Stimulated activated CD8-positive, alpha-beta memory T cell treated with anti-CD3 and anti-CD28 coated beads, Interleukin-2, amount 100 ng/mL, for 48 hours (primary cell): Measurements from ENCODE around the gene RAB1B.
A peak's percentile ranks its signal among the peaks of the same experiment; 100 is the strongest.

ENCODE experiments used
- DNase-seq, 2 donors: peaks; one replicate each; pipeline ENCODE4 v3.0.0-alpha.2; 2020; ENCODE audit warnings: low read depth in 2 of 2

Gene RAB1B

DNA sequence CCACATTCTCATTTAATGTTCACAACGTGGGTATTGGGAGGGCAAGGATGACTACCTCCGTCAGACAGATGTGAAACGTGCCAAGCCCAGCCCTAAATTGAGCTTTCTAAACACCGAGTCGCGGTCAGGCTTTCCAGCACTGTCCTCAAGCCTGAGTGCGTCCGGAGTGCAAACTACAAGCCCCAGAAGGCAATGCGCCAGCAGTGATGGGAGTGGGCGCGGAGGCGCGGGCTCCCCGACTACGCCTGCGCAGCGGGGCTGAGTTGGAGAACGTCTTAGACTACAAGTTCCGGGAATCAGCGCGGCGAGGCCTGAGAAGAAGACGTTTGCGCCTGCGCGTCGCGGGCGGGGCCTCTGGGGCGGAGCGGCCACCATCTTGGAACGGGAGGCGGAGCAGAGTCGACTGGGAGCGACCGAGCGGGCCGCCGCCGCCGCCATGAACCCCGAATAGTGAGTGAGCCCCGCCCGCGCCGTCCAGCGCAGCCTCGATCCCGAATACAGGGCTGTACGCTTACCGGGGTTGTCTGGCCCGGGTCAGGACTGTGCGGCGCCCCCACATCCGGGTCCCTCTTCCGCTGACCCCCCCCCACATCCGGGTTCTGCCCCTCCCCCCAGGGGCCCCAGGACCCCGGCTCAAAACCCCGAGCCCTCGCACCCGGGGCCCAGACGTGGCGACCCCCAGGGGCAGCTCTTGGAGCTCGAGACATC, at the start of gene RAB1B:
Gene RAB1B (plus strand): TSS at position 396 of the 708 bp plus-strand sequence. CDS start 41 bp downstream, at position 437.
- DNase-seq: peak; percentile 100

- no peak for DNase-seq
Observed at GRCh38 chr11:66218846-66219620, 49.4 kb upstream of the RAB1B start.

- DNase-seq: no peak
Observed at GRCh38 chr11:66219846-66220565, 48.4 kb upstream of the RAB1B start.

GRCh38 chr11:66220566-66220935, 47.9 kb upstream of the RAB1B start:
- DNase-seq: no peak

DNA sequence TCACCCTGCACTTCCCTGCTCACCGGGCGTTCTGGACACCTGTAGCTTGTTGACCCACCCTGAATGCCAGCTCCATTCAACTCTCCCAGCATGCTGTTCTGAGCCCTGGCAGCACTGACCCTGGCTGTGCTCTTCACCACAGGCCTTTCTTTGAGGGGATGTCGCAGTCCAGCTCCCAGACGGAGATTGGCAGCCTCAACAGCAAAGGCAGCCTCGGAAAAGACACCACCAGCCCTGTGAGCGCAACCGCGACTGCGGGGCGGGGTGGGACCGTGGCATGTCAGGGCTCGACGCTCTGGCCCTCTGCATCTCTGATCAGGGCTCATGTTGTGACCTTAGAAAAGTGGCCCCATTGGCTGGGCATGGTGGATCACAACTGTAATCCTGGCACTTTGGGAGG, 47.4 kb upstream of the RAB1B start:
- no peak for DNase-seq

DNA sequence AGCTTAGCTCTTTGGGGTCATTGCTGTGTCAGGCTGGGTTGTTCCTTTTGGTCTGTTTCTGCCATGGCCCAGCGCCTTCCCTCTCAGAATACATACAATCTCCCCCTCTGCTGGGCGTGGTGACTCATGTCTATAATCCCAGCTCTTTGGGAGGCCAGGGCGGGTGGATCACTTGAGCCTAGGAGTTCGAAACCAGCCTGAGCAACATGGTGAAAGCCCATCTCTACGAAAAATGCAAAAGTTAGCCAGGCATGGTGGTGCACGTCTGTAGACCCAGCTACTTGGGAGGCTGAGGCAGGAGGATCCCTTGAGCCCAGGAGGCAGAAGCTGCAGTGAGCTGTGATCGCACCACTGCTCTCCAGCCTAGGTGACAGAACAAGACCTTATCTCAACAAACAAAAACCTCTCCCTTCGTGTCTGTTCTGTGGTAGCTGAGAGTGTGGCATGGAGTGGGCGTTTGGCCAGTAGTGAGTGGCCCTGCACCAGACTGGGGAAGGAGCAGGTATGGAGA, 46.7 kb upstream of the RAB1B start:
- DNase-seq: no peak

DNA sequence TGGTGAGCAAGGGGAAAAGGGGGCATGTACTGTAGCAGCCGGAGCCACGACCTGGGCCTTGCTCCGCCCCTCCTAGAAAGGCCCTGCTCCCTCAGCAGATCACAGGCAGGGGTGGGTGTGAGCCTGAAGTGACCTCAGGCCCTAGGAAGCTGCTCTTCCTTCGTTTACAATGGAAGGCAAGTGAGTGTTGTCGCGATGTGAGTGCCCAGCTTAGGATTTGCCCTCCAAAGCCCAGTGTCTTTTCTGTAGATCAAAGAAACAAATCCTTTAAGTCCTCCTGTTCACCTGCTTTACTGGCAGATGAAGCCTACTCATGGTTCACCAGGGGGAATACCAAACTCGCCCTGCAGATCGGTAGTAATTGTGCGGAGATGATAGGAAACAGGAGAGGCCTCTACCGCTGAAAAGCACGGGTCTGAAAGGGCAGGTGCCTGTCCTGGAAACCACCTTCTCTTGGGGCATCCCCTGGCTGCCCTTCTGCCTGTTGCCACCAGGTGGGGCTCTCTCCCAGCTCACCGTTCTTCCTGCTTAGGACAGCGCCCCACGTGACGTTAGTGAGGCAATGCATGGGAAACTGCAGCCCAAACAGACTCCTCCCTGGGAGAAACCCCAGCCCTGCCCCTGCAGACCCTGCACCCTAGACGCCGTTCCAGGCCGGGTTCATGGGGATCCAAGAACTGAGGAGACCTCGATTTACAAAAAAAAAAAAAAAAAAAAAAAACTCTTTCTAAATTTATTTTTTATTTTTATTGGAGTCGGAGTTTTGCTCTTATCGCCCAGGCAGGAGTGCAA, 45.9 kb upstream of the RAB1B start:
- DNase-seq: peak; percentile 82 to 89

DNA sequence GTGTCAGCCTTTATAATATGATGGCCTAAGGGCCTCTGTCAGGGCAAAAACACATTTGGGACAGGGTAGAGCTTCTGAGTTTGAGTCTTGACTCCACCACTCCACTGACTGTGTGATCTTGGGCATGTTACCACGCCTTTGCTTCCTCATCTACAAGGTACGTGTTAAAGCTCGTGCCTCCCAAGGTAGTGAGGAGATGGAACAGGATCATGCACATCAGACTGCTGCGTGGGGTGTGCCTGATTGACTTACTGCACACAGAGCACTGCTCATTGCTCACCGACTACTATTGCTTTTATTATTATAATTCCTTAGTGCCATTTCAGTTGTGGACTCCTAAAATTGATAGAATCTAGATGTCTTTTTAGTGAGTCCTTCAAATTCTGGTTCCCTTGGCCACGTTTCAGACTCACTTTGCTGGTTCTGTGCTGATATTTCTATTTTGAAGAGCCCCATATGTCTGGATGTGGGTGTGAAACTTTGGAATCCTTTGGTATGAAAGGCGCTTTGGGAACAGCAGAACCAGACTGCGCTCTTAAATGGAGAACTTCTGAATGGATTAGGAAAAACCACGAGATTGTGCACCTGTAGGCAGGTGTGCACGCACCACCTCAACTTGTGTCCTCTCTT, 44.1 kb upstream of the RAB1B start:
- DNase-seq: no peak

DNA sequence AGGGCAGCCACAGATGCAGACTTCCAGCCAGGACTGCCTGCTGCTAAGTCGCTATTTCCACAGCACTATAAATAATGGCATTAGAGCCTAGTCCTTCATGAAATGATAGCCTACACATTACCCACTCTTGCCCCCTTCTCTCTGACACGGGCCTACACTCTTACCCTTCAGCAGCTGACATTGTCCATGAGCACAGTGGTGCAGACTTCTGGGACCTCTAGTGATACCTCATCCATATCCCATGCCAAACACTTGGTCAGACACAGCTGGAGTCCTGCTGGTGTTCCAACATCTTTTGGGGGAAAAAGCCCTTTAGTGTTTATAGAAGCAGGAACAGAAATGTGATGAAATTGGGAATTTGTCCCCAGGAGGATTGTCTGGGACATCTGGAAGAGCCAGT, 43.4 kb upstream of the RAB1B start:
- DNase-seq: no peak

DNA sequence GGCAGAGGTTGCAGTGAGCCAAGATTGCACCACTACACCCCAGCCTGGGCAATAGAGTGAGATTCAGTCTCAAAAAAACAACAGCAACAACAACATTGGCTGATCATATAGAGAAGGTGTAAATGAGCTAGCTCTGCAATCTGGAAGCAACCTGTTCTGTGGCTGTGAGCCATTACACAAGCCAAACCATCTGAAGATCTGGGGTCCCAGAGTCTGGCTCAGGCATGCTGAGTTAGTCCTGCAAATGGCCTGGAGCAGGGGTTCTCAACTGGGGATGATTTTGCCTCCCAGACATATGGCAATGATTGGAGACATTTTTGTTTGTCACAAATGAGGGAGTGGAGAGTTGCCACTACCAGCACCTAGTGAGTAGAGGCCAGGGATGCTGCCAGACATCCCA, 42.3 kb upstream of the RAB1B start:
- no peak for DNase-seq

DNA sequence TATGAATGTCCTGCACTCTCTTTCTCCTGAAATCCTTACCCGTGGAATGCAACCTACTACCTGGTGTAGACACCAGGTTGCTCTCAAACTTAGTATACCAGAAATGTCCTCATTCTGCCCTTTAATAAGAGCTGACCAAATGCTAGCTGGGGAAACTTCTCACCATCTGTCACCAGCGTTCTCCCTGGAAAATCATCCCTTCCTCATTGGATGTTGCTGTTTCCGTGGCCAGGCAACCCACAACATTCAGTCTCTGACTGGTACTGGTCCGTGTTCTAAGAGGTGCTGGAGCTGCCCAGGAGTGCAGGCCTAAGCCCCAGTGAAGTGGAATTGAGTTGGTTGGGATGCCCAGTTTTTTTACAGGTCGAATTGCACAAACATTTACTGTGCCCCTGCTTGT, 40.7 kb upstream of the RAB1B start:
- no peak for DNase-seq

- no peak for DNase-seq
Observed at GRCh38 chr11:66228521-66228920, 39.9 kb upstream of the RAB1B start.

DNA sequence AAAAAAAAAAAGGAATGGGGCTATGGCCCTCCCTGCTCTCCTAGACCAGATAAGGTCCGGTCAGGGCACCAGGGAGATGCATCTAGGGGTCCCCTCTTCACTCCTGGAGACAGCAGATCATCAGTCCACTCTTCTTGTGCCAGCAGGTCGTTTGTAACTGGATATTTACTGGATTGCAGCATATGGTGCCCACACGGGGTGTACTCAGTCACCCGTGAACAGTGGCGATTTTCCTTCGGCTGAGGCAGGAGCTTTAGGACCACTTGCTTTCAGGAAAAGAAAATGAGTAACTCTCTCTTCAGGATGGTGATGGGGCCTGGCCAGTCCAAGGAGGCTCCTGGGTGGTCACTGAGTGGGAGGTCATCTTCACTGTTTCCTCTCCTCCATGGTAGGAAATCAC, 38.3 kb upstream of the RAB1B start:
- no peak for DNase-seq

DNA sequence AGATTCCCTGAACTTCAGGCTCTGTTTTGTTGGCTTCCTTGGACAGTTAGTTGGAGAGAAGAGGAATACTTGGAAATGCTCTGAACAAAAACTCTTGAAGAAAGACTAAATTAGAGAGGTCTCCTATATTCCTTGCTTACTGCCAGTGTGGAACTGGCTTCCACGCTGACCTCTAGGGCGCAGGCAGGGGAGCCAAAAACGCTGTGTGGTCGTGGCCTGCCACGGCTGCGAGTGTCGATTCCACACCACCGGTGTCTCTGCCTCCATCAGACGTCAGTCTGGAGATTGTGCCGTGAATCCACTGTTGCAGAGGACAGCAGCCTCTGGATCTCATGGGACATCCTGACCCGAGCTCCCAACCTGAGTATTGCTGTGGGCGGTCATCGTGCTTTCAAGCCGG, 37.5 kb upstream of the RAB1B start:
- DNase-seq: no peak

GRCh38 chr11:66231561-66231960, 36.9 kb upstream of the RAB1B start:
- no peak for DNase-seq

DNA sequence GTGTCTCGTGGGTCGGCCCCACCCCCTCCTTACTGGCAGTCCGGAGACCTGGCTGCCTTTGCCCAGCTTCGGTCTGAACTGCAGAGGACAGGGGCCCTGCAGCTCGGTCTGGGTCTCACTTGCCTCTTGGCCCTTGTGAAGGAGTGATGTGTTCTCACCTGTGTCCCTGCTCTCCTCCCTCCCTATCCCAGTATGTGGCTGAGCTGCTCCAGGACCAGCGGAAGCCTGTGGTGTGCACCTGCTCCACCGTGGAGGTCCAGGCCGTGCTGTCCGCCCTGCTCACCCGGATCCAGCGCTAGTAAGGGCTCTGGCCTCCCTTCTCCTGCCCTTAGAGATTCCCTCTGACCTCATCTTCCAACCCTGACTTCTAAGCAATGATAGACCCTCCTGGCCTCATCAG, 35.7 kb upstream of the RAB1B start:
- no peak for DNase-seq

DNA sequence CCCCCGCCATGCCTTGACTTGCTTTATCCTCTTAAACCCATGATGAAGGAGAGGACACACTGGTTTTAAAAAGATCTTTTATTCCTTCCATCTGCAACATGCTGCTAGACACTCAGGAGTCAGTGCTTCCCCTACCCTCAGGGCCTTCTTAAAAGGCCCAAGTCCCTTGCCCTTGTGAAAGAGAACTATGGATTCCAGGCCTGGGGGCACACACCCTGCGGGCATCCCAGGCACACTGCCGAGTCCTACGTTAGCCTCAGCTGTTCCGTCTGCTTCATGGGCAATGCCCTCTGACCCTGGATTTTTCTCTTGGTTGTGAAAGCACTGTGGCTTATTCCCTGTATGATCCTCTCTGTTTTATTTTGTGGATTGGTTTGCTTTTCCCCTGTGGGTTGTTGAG, 35.1 kb upstream of the RAB1B start:
- DNase-seq: no peak

- no peak for DNase-seq
Observed at GRCh38 chr11:66235141-66235540, 33.3 kb upstream of the RAB1B start.

DNA sequence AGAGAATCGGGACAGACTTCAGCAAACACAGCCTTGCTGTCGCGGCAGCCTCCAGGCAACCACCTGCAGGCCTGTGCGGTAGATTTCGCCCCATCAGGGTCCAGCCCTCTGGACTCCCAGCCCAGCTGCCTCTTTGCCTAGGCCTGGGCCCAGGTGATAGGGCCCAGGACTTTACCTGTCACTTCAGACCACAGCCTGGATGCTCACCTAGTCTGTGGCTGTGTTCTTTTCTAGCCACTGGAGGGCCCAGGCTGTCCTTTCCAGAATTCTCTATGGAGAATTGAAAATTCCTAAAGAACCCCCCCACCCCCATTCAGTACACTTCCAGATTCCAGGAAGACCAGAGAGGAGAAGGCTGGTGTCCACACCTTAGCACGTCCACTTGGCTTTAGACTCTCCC, 30.6 kb upstream of the RAB1B start:
- DNase-seq: no peak

- DNase-seq: no peak
Observed at GRCh38 chr11:66238786-66239413, 29.5 kb upstream of the RAB1B start.

DNA sequence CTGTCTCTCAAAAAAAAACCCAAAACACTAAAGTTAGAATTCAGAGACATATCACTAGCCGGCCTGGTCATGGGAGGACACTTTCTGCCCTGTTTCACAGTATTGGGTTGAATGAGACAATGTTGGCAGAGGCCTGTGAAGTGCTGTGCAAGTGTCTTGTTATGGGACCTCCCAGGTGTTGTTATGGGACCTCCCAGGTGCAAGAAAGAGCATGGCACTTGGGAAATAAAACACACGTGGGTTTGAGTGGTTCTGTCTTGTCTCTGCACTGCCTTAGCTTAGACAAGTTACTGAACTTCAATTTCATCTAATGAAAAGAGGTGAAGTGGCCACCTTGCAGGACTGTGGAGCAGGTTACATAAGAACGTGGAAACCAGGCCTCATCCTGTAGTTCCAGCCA, 28.9 kb upstream of the RAB1B start:
- no peak for DNase-seq
